ENCODE measurements around the gene ACSL6.

DNA sequence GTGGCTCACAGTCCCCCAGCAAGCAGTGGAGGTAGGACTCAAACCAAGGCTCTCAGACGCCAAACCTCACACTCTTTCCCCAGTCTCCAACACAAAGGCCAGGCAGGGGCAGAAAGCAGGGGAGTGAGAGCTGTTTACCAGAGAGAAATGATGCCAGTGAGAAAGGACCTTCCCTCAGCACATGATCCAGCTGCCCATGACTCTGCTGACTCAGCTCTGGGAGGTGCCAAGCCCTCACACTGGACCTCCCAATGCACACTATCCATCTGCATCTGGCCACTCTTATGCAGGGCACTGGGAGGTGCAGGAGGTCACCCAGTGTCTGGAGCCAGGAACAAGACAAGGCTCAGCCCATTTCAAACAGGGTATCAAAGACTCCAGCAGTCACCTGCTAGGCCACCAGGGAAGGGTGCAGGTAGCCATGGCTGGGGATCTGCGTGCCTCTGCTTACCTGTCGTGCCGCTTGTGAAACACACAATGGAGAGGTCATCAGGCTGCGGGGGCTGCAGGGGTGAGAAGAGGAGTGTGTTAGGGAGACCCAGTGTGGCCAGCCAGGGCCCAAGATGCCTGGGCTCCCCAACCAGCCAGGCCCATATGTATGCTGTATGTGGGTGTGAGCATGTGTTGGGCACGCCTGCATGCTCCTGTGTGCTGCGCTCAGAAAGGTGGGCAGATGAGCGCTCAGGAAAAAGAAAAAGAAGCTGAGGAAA, 26.3 kb downstream of the ACSL6 start:
- TF ChIP-seq, protein P1, sequence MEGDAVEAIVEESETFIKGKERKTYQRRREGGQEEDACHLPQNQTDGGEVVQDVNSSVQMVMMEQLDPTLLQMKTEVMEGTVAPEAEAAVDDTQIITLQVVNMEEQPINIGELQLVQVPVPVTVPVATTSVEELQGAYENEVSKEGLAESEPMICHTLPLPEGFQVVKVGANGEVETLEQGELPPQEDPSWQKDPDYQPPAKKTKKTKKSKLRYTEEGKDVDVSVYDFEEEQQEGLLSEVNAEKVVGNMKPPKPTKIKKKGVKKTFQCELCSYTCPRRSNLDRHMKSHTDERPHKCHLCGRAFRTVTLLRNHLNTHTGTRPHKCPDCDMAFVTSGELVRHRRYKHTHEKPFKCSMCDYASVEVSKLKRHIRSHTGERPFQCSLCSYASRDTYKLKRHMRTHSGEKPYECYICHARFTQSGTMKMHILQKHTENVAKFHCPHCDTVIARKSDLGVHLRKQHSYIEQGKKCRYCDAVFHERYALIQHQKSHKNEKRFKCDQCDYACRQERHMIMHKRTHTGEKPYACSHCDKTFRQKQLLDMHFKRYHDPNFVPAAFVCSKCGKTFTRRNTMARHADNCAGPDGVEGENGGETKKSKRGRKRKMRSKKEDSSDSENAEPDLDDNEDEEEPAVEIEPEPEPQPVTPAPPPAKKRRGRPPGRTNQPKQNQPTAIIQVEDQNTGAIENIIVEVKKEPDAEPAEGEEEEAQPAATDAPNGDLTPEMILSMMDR (conservative IDR thresholded peaks at IDR 0.05 in 1 of 2, IDR thresholded peaks at IDR 0.05 in 1 of 2; ENCODE audit: low read depth in 1 of 2, low read length in 2 of 2) = no peak
- no peak for TF ChIP-seq EZH2 (IDR thresholded peaks at IDR 0.05; ENCODE audit: low read length, missing control alignments)
